ENCODE data around the gene CLIC4.
"Not testable (repeated sequence)": the region's sequence is repeated elsewhere in the genome, so short reads cannot be mapped to it uniquely, and the experiment has no call there.

Gene CLIC4

DNA sequence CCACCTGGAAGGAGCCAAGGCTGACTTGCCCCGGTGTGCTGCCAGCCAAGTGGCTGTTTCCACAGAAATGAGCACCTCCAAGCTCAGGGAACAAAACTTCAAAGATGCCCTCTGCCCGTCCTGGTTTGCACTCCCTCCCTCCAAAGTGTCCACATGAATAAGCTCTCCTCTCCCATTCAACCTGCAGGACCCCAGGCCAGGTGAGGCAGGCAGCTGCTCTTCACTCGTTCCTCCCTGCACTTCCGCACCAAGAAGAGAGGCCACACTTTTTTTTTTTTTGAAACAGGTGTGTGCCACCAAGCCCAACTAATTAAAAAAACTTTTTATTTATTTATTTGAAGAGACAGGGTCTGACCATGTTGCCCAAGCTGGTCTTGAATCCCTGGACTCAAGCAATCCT lies 18.5 kb upstream of the CLIC4 start:
- ChIA-PET POLR2A (ENCODE audit: low non-redundant PET) (interaction anchor here (0.5 kb wide), 1 partner anchor 40 kb away, joined by 5 read pairs; no protein-coding TSS in a partner anchor), CTCF (interaction anchor here (0.6 to 1.2 kb wide), 2 partner anchors 9 to 38 kb away, joined by 3 to 4 read pairs; no protein-coding TSS in a partner anchor)
- no peak for DNase-seq (ENCODE audit: low spot score)
- H3K27ac ChIP-seq = no peak overlapping the region
- no peak for TF ChIP-seq CTCF (conservative IDR thresholded peaks at IDR 0.05; ENCODE audit: low read depth)

- H3K27ac ChIP-seq = peak overlapping the region; percentile 20
These were observed 17.6 kb upstream of the CLIC4 start for GRCh38 chr1:24727501-24728216.

GRCh38 chr1:24728982-24729381 lies 16.3 kb upstream of the CLIC4 start:
- CTCF ChIA-PET = no interaction called here
- no peak overlapping the region for H3K27ac ChIP-seq
- no peak for DNase-seq (ENCODE audit: low spot score)
- no peak for TF ChIP-seq CTCF (conservative IDR thresholded peaks at IDR 0.05; ENCODE audit: low read depth)
- POLR2A ChIA-PET (ENCODE audit: low non-redundant PET) = no interaction called here

More at GRCh38 chr1:24727501-24728216, 17.6 kb upstream of the CLIC4 start:
- no peak for DNase-seq (ENCODE audit: low spot score)
- POLR2A ChIA-PET (ENCODE audit: low non-redundant PET) = no interaction called here
- CTCF ChIA-PET = interaction anchor here (1.2 kb wide), 1 partner anchor 39 kb away, joined by 3 read pairs; no protein-coding TSS in a partner anchor
- TF ChIP-seq CTCF (conservative IDR thresholded peaks at IDR 0.05; ENCODE audit: low read depth) = no peak

- ChIA-PET CTCF (interaction anchor here (0.6 kb wide), 2 partner anchors 227 to 1674 kb away, joined by 3 to 4 read pairs; no protein-coding TSS in a partner anchor), POLR2A (ENCODE audit: low non-redundant PET) (no interaction called here)
- no peak for DNase-seq (ENCODE audit: low spot score)
- H3K27ac ChIP-seq = no peak overlapping the region
- TF ChIP-seq CTCF (conservative IDR thresholded peaks at IDR 0.05; ENCODE audit: low read depth) = no peak
These were observed 12.9 kb upstream of the CLIC4 start for GRCh38 chr1:24732186-24732885.

DNA sequence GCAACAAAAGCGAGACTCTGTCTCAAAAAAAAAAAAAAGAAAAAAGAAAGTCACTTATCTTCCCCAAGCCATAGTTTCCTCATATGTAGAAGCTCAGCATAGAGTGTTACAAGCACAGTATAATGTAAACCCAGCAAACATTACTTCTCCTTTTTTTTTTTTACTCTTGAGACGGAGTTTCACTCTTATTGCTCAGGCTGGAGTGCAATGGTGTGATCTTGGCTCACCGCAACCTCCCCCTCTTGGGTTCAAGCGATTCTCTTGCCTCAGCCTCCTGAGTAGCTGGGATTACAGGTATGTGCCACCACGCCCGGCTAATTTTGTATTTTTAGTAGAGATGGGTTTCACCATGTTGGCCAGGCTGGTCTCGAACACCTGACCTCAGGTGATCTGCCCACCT lies 11.9 kb upstream of the CLIC4 start:
- DNase-seq (ENCODE audit: low spot score); H3K27ac ChIP-seq; POLR2A ChIA-PET (ENCODE audit: low non-redundant PET): not testable (repeated sequence)
- CTCF ChIA-PET = interaction anchor here (0.6 to 0.7 kb wide), 2 partner anchors 30 to 232 kb away, joined by 3 to 5 read pairs; no protein-coding TSS in a partner anchor

DNA sequence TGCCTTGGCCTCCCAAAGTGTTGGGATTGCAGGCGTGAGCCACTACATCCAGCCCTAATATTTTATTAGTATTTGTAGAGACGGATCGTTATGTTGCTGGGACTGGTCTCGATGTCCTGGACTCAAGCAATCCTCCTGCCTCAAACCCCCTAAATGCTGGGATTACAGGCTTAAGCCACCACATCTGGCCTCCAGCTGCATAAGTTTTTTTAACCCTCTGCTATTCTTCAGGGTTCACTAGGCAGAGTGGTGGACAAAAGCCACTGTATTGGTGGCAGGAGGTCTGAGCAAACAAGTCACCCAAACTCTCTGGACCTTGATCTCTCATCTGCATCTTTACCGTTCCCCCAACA lies 10.1 kb upstream of the CLIC4 start:
- no peak overlapping the region for H3K27ac ChIP-seq
- no peak for DNase-seq (ENCODE audit: low spot score)
- no peak for TF ChIP-seq CTCF (conservative IDR thresholded peaks at IDR 0.05; ENCODE audit: low read depth)
- ChIA-PET CTCF (no interaction called here), POLR2A (ENCODE audit: low non-redundant PET) (no interaction called here)
